GM18868 (cell line): Measurements from ENCODE around the gene SYCN.

Experiments used
- ATAC-seq: cut with Tn5 transposase; IDR thresholded peaks from one replicate; pipeline ENCODE4 v1.9.1; 2021; ENCODE audit warnings: mild to moderate bottlenecking, moderate library complexity; ENCODE audit not compliant: unreplicated experiment

SYCN gene

GRCh38 chr19:39157275-39157996 lies 46.6 kb downstream of the SYCN start:
- ATAC-seq = no peak

GRCh38 chr19:39156326-39157230 lies 47.5 kb downstream of the SYCN start:
- ATAC-seq = no peak

GRCh38 chr19:39155741-39156140 lies 48.3 kb downstream of the SYCN start:
- no peak for ATAC-seq

DNA sequence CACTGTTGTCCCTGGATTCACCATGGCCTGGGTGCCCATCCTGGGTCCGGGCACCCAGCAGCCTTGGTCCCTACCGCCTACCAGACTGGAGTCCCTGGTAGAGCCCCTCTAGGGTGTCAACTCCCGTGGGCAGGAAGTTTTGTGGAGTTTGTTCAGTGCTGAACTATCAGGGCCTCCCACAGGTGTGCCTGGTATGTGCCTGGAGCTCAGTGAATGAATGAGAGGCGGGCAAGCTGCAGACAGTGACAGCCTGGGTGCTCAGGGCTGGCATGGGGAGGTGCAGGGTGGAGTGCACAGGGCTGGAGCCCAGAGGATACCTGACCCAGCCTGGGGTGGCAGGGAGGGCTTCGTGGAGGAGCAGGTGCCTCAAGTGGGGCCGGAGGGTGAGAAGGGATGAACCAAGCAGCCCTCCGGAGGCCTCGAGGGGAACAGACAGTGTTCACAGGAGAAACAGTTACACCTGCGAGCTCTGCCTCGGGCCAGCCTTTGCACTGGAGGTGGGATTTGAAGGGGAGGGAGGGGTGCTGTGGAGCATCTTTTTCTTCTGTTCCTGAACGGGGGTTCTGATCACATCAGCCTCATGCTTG lies 48.9 kb downstream of the SYCN start:
- ATAC-seq = no peak

- ATAC-seq = no peak
These were observed 49.4 kb downstream of the SYCN start for GRCh38 chr19:39154629-39155100.

DNA sequence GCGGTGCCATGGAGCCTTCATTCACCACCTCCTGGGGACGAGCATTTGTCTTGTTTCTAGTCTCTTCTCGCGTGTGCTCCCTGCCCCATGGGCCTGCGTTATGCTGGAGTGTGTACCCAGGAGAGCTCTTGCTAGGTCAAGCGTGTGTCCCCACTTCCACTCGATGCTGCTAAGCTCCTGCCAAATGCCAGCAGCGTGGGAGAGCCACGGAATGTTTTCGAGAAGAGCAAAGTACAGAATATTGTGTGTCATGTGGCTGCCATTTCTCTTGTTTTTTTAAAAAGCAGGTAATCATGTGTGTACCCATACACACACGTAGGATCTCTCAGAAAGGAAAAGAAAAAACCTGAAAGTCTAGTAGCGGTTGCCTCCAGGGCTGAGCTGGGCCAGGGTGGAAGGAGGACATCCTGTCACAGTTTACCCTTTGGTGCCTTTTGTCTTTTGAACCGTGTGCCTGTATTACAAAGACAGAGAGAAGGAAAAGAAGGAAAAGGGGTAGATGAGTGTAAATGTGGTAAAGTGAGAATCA lies 49.9 kb downstream of the SYCN start:
- no peak for ATAC-seq
